Esophagus squamous epithelium (tissue), 5 donors: Measurements from ENCODE around the gene POLR3GL. TPM values are rescaled to one million over a fixed set of nuclear protein-coding genes. Genes with fewer than 3 reads are reported as not detected.

Experiments
- DNase-seq: peaks from one replicate; lab custom pipeline; 2025; lab: John Stamatoyannopoulos, UW
- H3K27ac ChIP-seq, 4 donors: fragments of 200-600 bp; sonication (generic); one replicate each; pipeline ENCODE4 v1.5.1; 2016 to 2019; ENCODE audit warnings: mild to moderate bottlenecking in 1 of 4
- H3K27me3 ChIP-seq, 4 donors: fragments of 200-600 bp; sonication (generic); 1 replicate in 3 of 4; 2 replicates in 1 of 4; pipeline versions ENCODE4 v1.5.1 to v1.6.0; 2017 to 2021; ENCODE audit warnings: antibody characterized with exemption in 1 of 4
- H3K36me3 ChIP-seq, 3 donors: fragments of 200-600 bp; sonication (generic); one replicate each; pipeline ENCODE4 v1.5.1; 2016 to 2019
- H3K4me1 ChIP-seq, 3 donors: fragments of 200-600 bp; sonication (generic); one replicate each; pipeline ENCODE4 v1.5.1; 2017 to 2019
- H3K4me3 ChIP-seq, 4 donors: fragments of 200-600 bp; sonication (generic); 1 replicate in 3 of 4; 2 replicates in 1 of 4; pipeline ENCODE4 v1.5.1; 2016 to 2019; ENCODE audit warnings: mild to moderate bottlenecking in 2 of 4, moderate library complexity in 1 of 4
- H3K9me3 ChIP-seq, 3 donors: fragments of 200-600 bp; sonication (generic); one replicate each; pipeline ENCODE4 v1.5.1; 2016 to 2019
- CTCF ChIP-seq, 6 experiments: fragments of 450-650 bp in 4 of 6; fragments of 200-600 bp in 2 of 6; sonication (generic) in 2 of 6; IDR thresholded peaks; one replicate each; pipeline ENCODE4 v1.5.1; 2016 to 2019; ENCODE audit warnings: antibody characterized with exemption in 6 of 6, mild to moderate bottlenecking in 4 of 6, moderate library complexity in 4 of 6
- POLR2A ChIP-seq, 4 donors: fragments of 450-650 bp; IDR thresholded peaks; one replicate each; pipeline ENCODE4 v1.6.1; 2017; ENCODE audit warnings: antibody characterized with exemption in 4 of 4, mild to moderate bottlenecking in 4 of 4, moderate library complexity in 3 of 4
- WGBS, 2 donors: methylation state at CpG; one replicate each; pipeline ENCODE4 v1.1.5; 2018; 5-methylcytosine and 5-hydroxymethylcytosine counted together
- intact Hi-C: fragments of 100-400 bp; cut with DNase I; formaldehyde crosslinking; loops from one replicate; pipeline ENCODE4 v1.15.0; 2022
- total RNA-seq, 4 donors: library from RNA; depleted of rRNA; stranded (reverse); fragments of >200 nt; gene quantifications; one replicate each; pipeline ENCODE4 v1.1.0, GENCODE V29; 2016
- donor health status: DM: yes; HTN: yes; CAD: no.

The POLR3GL gene
- total RNA-seq, 4 donors from 2014 or later = 2.9 to 15.9 (median 9.8) TPM

DNA sequence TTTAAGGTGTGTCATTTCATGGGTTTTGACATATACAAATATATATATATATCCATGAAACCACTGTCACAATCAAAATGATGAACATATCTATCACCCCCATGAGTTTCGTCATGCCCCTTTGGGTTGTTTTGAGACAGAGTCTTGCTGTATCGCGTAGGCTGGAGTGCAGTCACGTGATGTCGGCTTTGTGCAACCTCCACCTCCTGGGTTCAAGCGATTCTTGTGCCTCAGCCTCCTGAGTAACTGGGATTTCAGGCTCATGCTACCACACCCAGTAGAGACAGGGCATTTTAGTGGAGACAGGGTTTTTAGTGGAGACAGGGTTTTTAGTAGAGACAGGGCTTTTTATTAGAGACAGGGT is 49.1 kb downstream of the POLR3GL start:
- Histone ChIP-seq H3K4me3 (no peak overlapping the region), H3K4me1 (peaks cover 0 to 24% (median 7%) of the 10 kb centered on the region in 3 donors), H3K9me3 (no peaks in the 10 kb centered on the region), H3K27me3 (peaks cover 0 to 13% (median 0%) of the 10 kb centered on the region in 4 donors), H3K36me3 (no peaks in the 10 kb centered on the region), H3K27ac (no peak overlapping the region)
- 43 to 70% methylated on average over 1 to 5 of the region's 6 CpGs for WGBS, 2 donors
- no peak for TF ChIP-seq POLR2A (IDR thresholded peaks at IDR 0.05)
- TF ChIP-seq CTCF (IDR thresholded peaks at IDR 0.05) = no peak
- intact Hi-C loops = loop anchor here (5.0 kb wide), 1 partner anchor 166 kb away; the partner anchor contains the start of gene NUDT17
- no peak for DNase-seq

DNA sequence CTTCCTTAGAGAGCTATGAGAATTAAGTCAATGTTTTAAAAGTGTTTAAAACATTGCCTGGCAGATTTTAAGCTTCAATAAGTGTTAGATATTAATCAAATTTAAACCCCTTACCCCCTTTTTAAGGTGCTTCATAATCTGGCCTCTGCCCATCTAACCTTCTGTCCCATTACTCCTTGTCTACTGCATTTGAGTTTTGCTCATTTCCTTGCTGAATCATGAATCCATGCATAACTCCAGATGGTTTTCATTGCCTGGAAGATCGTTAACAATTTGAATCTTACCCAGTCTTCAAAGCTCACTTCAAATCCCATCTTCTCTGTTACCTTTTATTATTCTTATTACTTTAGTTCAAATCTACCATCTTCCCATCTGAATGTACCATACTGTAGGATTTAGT is 52.4 kb downstream of the POLR3GL start:
- DNase-seq = no peak
- no peaks in the 10 kb centered on the region for H3K36me3 ChIP-seq
- H3K4me1 ChIP-seq = peaks cover 6 to 18% (median 8%) of the 10 kb centered on the region in 3 donors
- intact Hi-C loops = no loop called here
- TF ChIP-seq POLR2A (IDR thresholded peaks at IDR 0.05) (no peak), CTCF (IDR thresholded peaks at IDR 0.05) (no peak)
- H3K27ac ChIP-seq = no peak overlapping the region
- no peaks in the 10 kb centered on the region for H3K9me3 ChIP-seq
- WGBS, 2 donors = 57 to 60% methylated on average over 1 of the region's 1 CpG
- peaks cover 0 to 46% (median 8%) of the 10 kb centered on the region in 4 donors for H3K27me3 ChIP-seq
- H3K4me3 ChIP-seq = no peak overlapping the region

DNA sequence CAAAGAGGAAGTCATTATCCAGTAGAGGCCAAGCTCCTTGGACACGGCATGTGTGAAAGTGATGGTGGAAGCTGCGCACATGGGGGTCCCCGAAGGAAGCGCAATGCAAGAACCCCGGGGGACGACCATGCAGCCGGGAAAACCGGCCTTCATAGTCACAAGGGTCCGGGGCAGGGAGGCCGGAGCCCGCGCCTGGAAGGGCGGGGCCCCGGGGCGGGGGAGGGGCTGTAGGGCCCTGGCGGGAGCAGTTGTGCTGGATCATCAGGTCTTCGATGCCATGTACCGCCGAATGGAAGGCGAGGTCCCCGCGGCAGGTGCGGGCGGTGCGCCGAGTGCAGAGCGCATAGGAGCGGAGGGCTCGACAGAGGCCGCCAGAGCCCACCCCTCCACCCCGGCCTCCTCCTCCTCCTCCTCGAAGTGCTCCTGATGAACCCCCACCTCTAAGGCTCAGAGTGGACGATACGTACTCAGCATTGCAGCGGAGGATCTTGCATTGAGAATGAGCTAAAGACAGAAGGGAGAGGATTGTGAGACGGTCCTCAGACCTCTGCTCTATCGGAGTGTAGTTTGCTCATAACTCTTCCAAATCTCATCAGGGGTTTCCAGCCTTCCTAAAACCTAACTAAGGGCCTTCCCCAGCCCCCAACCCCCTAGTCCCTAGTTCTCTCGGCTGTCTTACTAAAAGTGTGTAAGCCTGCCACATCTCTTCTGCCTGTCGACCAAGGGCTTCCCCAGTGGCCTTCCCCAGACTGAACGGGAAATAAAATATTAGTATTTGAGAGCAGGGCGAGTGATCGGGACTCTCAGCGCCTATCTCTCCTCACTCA is 55.0 kb downstream of the POLR3GL start:
- intact Hi-C loops = loop anchor here (5.0 kb wide), 1 partner anchor 167 kb away; no protein-coding TSS in a partner anchor
- DNase-seq = no peak
- 32 to 35% methylated on average over 14 to 19 of the region's 43 CpGs for WGBS, 2 donors
- Histone ChIP-seq H3K27me3 (peaks cover 0 to 62% (median 8%) of the 10 kb centered on the region in 4 donors), H3K27ac (no peak overlapping the region), H3K9me3 (no peaks in the 10 kb centered on the region), H3K36me3 (no peaks in the 10 kb centered on the region), H3K4me3 (peak overlapping the region in 3 of 4 donors; percentile 7 to 49 (median 26)), H3K4me1 (peaks cover 6 to 11% (median 8%) of the 10 kb centered on the region in 3 donors)
- TF ChIP-seq CTCF (IDR thresholded peaks at IDR 0.05) (no peak), POLR2A (IDR thresholded peaks at IDR 0.05) (no peak)

- TF ChIP-seq CTCF (IDR thresholded peaks at IDR 0.05) (no peak), POLR2A (IDR thresholded peaks at IDR 0.05) (no peak)
- peaks cover 6 to 11% (median 8%) of the 10 kb centered on the region in 3 donors for H3K4me1 ChIP-seq
- H3K27me3 ChIP-seq = peaks cover 0 to 62% (median 8%) of the 10 kb centered on the region in 4 donors
- H3K4me3 ChIP-seq = no peak overlapping the region
- no peaks in the 10 kb centered on the region for H3K9me3 ChIP-seq
- intact Hi-C loops = loop anchor here (5.0 kb wide), 1 partner anchor 168 kb away; no protein-coding TSS in a partner anchor
- DNase-seq = no peak
- H3K27ac ChIP-seq = no peak overlapping the region
- WGBS, 2 donors = 73 to 84% methylated on average over 1 to 4 of the region's 4 CpGs
- no peaks in the 10 kb centered on the region for H3K36me3 ChIP-seq
Observed at GRCh38 chr1:146020058-146021049, 55.9 kb downstream of the POLR3GL start.
